GM18873 (cell line): ENCODE measurements around the gene RNF151.
"Not testable (repeated sequence)": the region's sequence is repeated elsewhere in the genome, so short reads cannot be mapped to it uniquely, and the experiment has no call there.

Experiments
- ATAC-seq: cut with Tn5 transposase; IDR thresholded peaks from one replicate; pipeline ENCODE4 v1.9.1; 2021; ENCODE audit warnings: mild to moderate bottlenecking, moderate library complexity, moderate number of reproducible peaks; ENCODE audit not compliant: unreplicated experiment, low FRiP score

The RNF151 gene

GRCh38 chr16:2004795-2005517 is 38.3 kb downstream of the RNF151 start:
- ATAC-seq, result no peak

- no peak for ATAC-seq
These were observed 39.0 kb downstream of the RNF151 start for GRCh38 chr16:2005646-2006045.

GRCh38 chr16:2006317-2006716 is 39.7 kb downstream of the RNF151 start:
- no peak for ATAC-seq

- no peak for ATAC-seq
These were observed 40.6 kb downstream of the RNF151 start for GRCh38 chr16:2007081-2007836.

- ATAC-seq, result no peak
These were observed 41.4 kb downstream of the RNF151 start for GRCh38 chr16:2008009-2008526.

GRCh38 chr16:2008631-2009163 is 42.0 kb downstream of the RNF151 start:
- ATAC-seq, result no peak

GRCh38 chr16:2009164-2009711 is 42.6 kb downstream of the RNF151 start:
- no peak for ATAC-seq

GRCh38 chr16:2009791-2010510 is 43.3 kb downstream of the RNF151 start, which contains the start of gene ZNF598:
Gene ZNF598 (minus strand): TSS chr16:2009821.
- ATAC-seq, result no peak

- not testable (repeated sequence) for ATAC-seq
These were observed 45.1 kb downstream of the RNF151 start for GRCh38 chr16:2011726-2012125.

GRCh38 chr16:2013527-2013926 is 46.9 kb downstream of the RNF151 start:
- ATAC-seq, result no peak

GRCh38 chr16:2015117-2015946 is 48.7 kb downstream of the RNF151 start:
- no peak for ATAC-seq

- no peak for ATAC-seq
These were observed 49.2 kb downstream of the RNF151 start for GRCh38 chr16:2015947-2016208.

- ATAC-seq, result no peak
These were observed 49.8 kb downstream of the RNF151 start for GRCh38 chr16:2016407-2016922.
